Measurements from ENCODE around the gene KYAT1. TPM values are rescaled to one million over a fixed set of nuclear protein-coding genes. Genes with fewer than 3 reads are reported as not detected.
A peak's percentile ranks its signal among the peaks of the same experiment; 100 is the strongest.

The KYAT1 gene
- total RNA-seq, 1 experiment from 2014 or later, result 14.6 TPM

DNA sequence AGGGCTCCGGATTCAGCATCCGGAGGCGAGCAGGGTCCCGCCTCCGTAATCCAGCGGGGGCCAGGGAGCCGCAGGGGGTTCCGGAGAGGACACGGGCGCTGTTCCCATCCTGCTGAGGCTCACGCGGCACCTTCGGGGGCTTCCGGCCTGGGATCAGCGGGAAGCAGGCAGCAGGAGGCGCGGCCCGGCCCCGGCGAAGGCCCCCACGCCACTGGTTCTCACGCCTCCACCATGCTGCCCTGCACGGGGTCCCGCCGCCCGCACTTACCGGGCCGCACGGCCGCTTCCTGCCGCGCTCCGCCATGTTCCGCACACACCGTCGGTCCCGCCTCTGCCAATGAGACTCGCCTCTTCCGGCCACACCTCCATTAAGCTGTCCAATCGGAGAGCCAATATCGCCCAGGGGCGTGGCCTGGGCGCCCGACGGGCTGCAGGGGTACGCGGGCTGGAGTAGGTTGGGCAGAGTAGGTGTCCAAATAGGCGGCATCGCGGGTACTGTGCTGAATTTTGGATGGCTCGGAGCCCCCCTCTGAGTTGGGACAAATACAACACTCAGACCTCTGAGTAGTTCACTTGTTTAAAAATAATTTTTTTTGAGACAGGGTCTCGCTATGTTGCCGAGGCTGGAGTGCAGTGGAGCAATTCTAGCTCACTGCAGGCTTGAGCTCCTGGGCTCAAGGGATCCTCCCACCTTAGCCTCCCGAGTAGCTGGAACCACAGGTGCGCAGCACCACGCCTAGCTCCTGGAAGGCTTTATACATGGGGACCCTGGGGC, 52.1 kb downstream of the KYAT1 start, which contains the start of gene SPOUT1:
TSS of gene SPOUT1 (minus strand) at position 318 of the 775 bp plus-strand sequence. CDS start at position 304, 14 bp downstream.
- Histone ChIP-seq H4K5ac (ENCODE audit: insufficient read length, low read depth, low read length) (no peak within 1 kb of the TSS), H2BK120ac (ENCODE audit: low read depth, low read length, poor library complexity, severe bottlenecking) (no peak within 1 kb of the TSS), H3K14ac (ENCODE audit: insufficient read depth, low read length) (peak within 1 kb of the TSS; percentile 70; the same call in 1 of the 2 replicates), H3K18ac (ENCODE audit: insufficient read length, low read depth, low read length) (peak within 1 kb of the TSS; percentile 23), H4K20me1 (ENCODE audit: control insufficient read depth, insufficient read depth, insufficient read length) (no peaks in the 10 kb centered on the region), H4K91ac (ENCODE audit: insufficient read length, low read depth, low read length) (no peak within 1 kb of the TSS), H3K4ac (ENCODE audit: low read depth, low read length) (no peak within 1 kb of the TSS), H3K4me1 (ENCODE audit: insufficient read depth, low read length) (no peaks in the 10 kb centered on the region), H3K23me2 (ENCODE audit: insufficient read length, low read depth, low read length, poor library complexity, severe bottlenecking) (peaks cover 8% of the 10 kb centered on the region), H2AK5ac (ENCODE audit: insufficient read length, low read length) (no peak within 1 kb of the TSS), H3K79me1 (ENCODE audit: insufficient read depth, low read depth, low read length, poor library complexity, severe bottlenecking) (peaks cover 8% of the 10 kb centered on the region), H2BK5ac (ENCODE audit: insufficient read length, low read length) (no peak within 1 kb of the TSS), H3K56ac (ENCODE audit: insufficient read length, low read depth, low read length) (no peak within 1 kb of the TSS), H3K23ac (ENCODE audit: insufficient read length, low read depth, low read length) (no peak within 1 kb of the TSS), H3K4me2 (ENCODE audit: insufficient read depth, insufficient read length, low read length) (peak within 1 kb of the TSS; percentile 91), H2BK15ac (ENCODE audit: low read depth, low read length) (no peak within 1 kb of the TSS), H2BK12ac (ENCODE audit: insufficient read length, low read depth, low read length) (no peak within 1 kb of the TSS), H3K27ac (ENCODE audit: insufficient read length, low read depth, low read length) (no peak within 1 kb of the TSS), H3K79me2 (ENCODE audit: insufficient read depth, low read length) (peaks cover 3% of the 10 kb centered on the region; the same call in 1 of the 2 replicates), H3K27me3 (ENCODE audit: insufficient read depth, low read length) (no peaks in the 10 kb centered on the region), H2AFZ (ENCODE audit: low read length) (no peak within 1 kb of the TSS), H3K9ac (ENCODE audit: extremely low read depth, insufficient read length, low read length) (peak within 1 kb of the TSS; percentile 79), H4K8ac (replicated peaks; ENCODE audit: insufficient read length, low read depth, low read length) (no peak within 1 kb of the TSS), H3T11ph (ENCODE audit: low read length) (no peak within 1 kb of the TSS), H2BK20ac (ENCODE audit: low read depth, low read length, poor library complexity, severe bottlenecking) (no peak within 1 kb of the TSS), H3K9me3 (ENCODE audit: control insufficient read depth, low read depth, low read length) (no peaks in the 10 kb centered on the region)
- peaks cover 36 to 58% (median 53%) of the 10 kb centered on the region in 3 experiments; a peak in 6 of 7 replicates for H3K36me3 Mint-ChIP-seq (ENCODE audit: insufficient read depth in 1 of 3, low read depth in 3 of 3)
- TF ChIP-seq, protein P1, sequence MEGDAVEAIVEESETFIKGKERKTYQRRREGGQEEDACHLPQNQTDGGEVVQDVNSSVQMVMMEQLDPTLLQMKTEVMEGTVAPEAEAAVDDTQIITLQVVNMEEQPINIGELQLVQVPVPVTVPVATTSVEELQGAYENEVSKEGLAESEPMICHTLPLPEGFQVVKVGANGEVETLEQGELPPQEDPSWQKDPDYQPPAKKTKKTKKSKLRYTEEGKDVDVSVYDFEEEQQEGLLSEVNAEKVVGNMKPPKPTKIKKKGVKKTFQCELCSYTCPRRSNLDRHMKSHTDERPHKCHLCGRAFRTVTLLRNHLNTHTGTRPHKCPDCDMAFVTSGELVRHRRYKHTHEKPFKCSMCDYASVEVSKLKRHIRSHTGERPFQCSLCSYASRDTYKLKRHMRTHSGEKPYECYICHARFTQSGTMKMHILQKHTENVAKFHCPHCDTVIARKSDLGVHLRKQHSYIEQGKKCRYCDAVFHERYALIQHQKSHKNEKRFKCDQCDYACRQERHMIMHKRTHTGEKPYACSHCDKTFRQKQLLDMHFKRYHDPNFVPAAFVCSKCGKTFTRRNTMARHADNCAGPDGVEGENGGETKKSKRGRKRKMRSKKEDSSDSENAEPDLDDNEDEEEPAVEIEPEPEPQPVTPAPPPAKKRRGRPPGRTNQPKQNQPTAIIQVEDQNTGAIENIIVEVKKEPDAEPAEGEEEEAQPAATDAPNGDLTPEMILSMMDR (conservative IDR thresholded peaks at IDR 0.05), result no peak
- H3K4me3 Mint-ChIP-seq, result peak within 1 kb of the TSS; percentile 90 to 93
- peaks cover 6 to 10% of the 10 kb centered on the region in 2 experiments for H3K4me1 Mint-ChIP-seq
- peak; percentile 96 for DNase-seq
- peak within 1 kb of the TSS; percentile 43 to 96 (median 89); a peak in 5 of 7 replicates for H3K27ac Mint-ChIP-seq
- WGBS (ENCODE audit: extremely low coverage, insufficient read length, low lambda C conversion rate), result no CpG with 5 or more reads among the region's 56 CpGs
- no peaks in the 10 kb centered on the region for H3K27me3 Mint-ChIP-seq (ENCODE audit: low read depth)
- H3K9me3 Mint-ChIP-seq, result no peaks in the 10 kb centered on the region; a peak in 1 of 5 replicates
